Keratinocyte (primary cell): ENCODE results near the gene NIN. TPM values are rescaled to one million over a fixed set of nuclear protein-coding genes. Genes with fewer than 3 reads are reported as not detected.

ENCODE experiments used
- DNase-seq: peaks from one replicate; pipeline ENCODE4 v3.0.0-alpha.2; 2011; ENCODE audit warnings: low read depth, missing footprints, low spot score
- FAIRE-seq: peaks from 2 replicates; lab custom pipeline; 2011; peaks lifted over from hg19 to GRCh38; lab: Jason Lieb, UNC
- H2AFZ ChIP-seq: 2 replicates; pipeline ENCODE4 v1.6.0; 2012; ENCODE audit warnings: low read length, control low read depth, inconsistent platforms; ENCODE audit not compliant: control insufficient read depth
- H3K27ac ChIP-seq: 2 replicates; pipeline ENCODE4 v1.5.1; 2011; ENCODE audit warnings: low read length; ENCODE audit not compliant: control insufficient read depth, insufficient read depth
- H3K27me3 ChIP-seq: 3 replicates; pipeline ENCODE4 v1.6.0; 2011; ENCODE audit warnings: low read length; ENCODE audit not compliant: control insufficient read depth, insufficient read depth; ENCODE audit errors: extremely low read depth
- H3K36me3 ChIP-seq, 2 experiments: 2 replicates in 1 of 2; 3 replicates in 1 of 2; pipeline ENCODE4 v1.5.1; 2011; ENCODE audit warnings: low read length in 2 of 2, mild to moderate bottlenecking in 1 of 2; ENCODE audit not compliant: control insufficient read depth in 2 of 2, insufficient read depth in 2 of 2; ENCODE audit errors: extremely low read depth in 1 of 2
- H3K4me1 ChIP-seq: 3 replicates; pipeline ENCODE4 v1.5.1; 2011; ENCODE audit warnings: low read length; ENCODE audit not compliant: control insufficient read depth, insufficient read depth; ENCODE audit errors: extremely low read depth
- H3K4me2 ChIP-seq: 3 replicates; pipeline ENCODE4 v1.6.0; 2011; ENCODE audit warnings: low read depth, low read length; ENCODE audit not compliant: control insufficient read depth, insufficient read depth; ENCODE audit errors: extremely low read depth
- H3K4me3 ChIP-seq, 3 experiments: fragments of 200-600 bp in 1 of 3; sonication (generic) in 1 of 3; 2 replicates in 2 of 3; 3 replicates in 1 of 3; pipeline ENCODE4 v1.5.1; 2011 to 2016; ENCODE audit warnings: low read length in 3 of 3, mild to moderate bottlenecking in 3 of 3, control low read depth in 2 of 3, inconsistent platforms in 1 of 3, low read depth in 1 of 3, mixed read lengths in 1 of 3, mixed run types in 1 of 3, moderate library complexity in 1 of 3; ENCODE audit not compliant: control insufficient read depth in 2 of 3, insufficient read depth in 2 of 3; ENCODE audit errors: extremely low read depth in 1 of 3
- H3K79me2 ChIP-seq: 2 replicates; pipeline ENCODE4 v1.6.0; 2012; ENCODE audit warnings: low read length; ENCODE audit not compliant: control insufficient read depth, insufficient read depth
- H3K9ac ChIP-seq: 3 replicates; pipeline ENCODE4 v1.6.0; 2011; ENCODE audit warnings: low read length; ENCODE audit not compliant: control insufficient read depth, insufficient read depth; ENCODE audit errors: extremely low read depth
- H3K9me1 ChIP-seq: 3 replicates; pipeline ENCODE4 v1.6.0; 2011; ENCODE audit warnings: low read length; ENCODE audit not compliant: control insufficient read depth, insufficient read depth; ENCODE audit errors: extremely low read depth
- H3K9me3 ChIP-seq: 2 replicates; pipeline ENCODE4 v1.5.1; 2012; ENCODE audit warnings: low read depth, low read length; ENCODE audit not compliant: control insufficient read depth
- H4K20me1 ChIP-seq: 3 replicates; pipeline ENCODE4 v1.6.0; 2011; ENCODE audit warnings: low read length; ENCODE audit not compliant: control insufficient read depth, insufficient read depth; ENCODE audit errors: extremely low read depth
- CTCF ChIP-seq, 3 experiments: IDR thresholded peaks in 1 of 3; conservative IDR thresholded peaks in 1 of 3; optimal IDR thresholded peaks in 1 of 3; 2 replicates in 2 of 3; 3 replicates in 1 of 3; pipeline versions ENCODE3 to v1.5.1; 2011; ENCODE audit warnings: low read length in 3 of 3, mild to moderate bottlenecking in 3 of 3, moderate library complexity in 2 of 3, control low read depth in 1 of 3, inconsistent platforms in 1 of 3; ENCODE audit not compliant: insufficient read depth in 2 of 3; ENCODE audit errors: extremely low read depth in 1 of 3
- EZH2 ChIP-seq: IDR thresholded peaks from one replicate; pipeline ENCODE4 v1.6.1; 2012; ENCODE audit warnings: inconsistent platforms, mild to moderate bottlenecking, low read length, moderate library complexity
- dilution Hi-C: fragments of 300-500 bp; cut with MboI; formaldehyde crosslinking; loops from one replicate; pipeline ENCODE4 v1.7.0; 2020; ENCODE audit warnings: low sequenced_read_pairs; ENCODE audit not compliant: extremely low pct_ligation_motif_present
- polyA plus RNA-seq, 5 experiments: library from polyadenylated mRNA; depleted of rRNA in 3 of 5; stranded (reverse) in 3 of 5; stranded (forward) in 1 of 5; unstranded in 1 of 5; fragments of >200 nt; gene quantifications; 1 replicate in 1 of 5; 2 replicates in 3 of 5; 3 replicates in 1 of 5; pipeline versions ENCODE4 v1.2.1 to v1.2.3, GENCODE V29; 2011 to 2012; ENCODE audit warnings: missing spikeins in 2 of 5, low read depth in 1 of 5, low replicate concordance in 1 of 5

NIN gene
- polyA plus RNA-seq, 1 donor (not counting 4 experiments of a cell fraction or from before 2014, with no cell fraction given) = 15.2 TPM

- Histone ChIP-seq H3K9ac (no peak overlapping the region), H3K79me2 (no peaks in the 10 kb centered on the region), H4K20me1 (no peaks in the 10 kb centered on the region), H3K27me3 (no peaks in the 10 kb centered on the region), H3K9me3 (no peaks in the 10 kb centered on the region), H3K4me1 (peaks cover 27% of the 10 kb centered on the region), H3K9me1 (no peaks in the 10 kb centered on the region), H3K4me3 (no peak overlapping the region), H2AFZ (no peak overlapping the region), H3K36me3 (peaks cover 0 to 16% of the 10 kb centered on the region in 2 experiments), H3K27ac (no peak overlapping the region), H3K4me2 (no peak overlapping the region)
- FAIRE-seq (no peak), DNase-seq (no peak)
- TF ChIP-seq EZH2 (no peak), CTCF (optimal IDR thresholded peaks at IDR 0.05 in 1 of 3, IDR thresholded peaks at IDR 0.05 in 1 of 3, conservative IDR thresholded peaks at IDR 0.05 in 1 of 3; ENCODE audit: extremely low read depth in 1 of 3, insufficient read depth in 2 of 3, low read length in 3 of 3) (no peak)
- dilution Hi-C loops = no loop called here
Observed at GRCh38 chr14:50772412-50772811, 58.5 kb downstream of the NIN start.

GRCh38 chr14:50770586-50770985, 60.4 kb downstream of the NIN start:
- DNase-seq (no peak), FAIRE-seq (no peak)
- Histone ChIP-seq H3K79me2 (no peaks in the 10 kb centered on the region), H3K4me1 (peaks cover 22% of the 10 kb centered on the region), H2AFZ (no peak overlapping the region), H3K9me1 (no peaks in the 10 kb centered on the region), H4K20me1 (no peaks in the 10 kb centered on the region), H3K4me2 (no peak overlapping the region), H3K9me3 (no peaks in the 10 kb centered on the region), H3K9ac (no peak overlapping the region), H3K4me3 (no peak overlapping the region), H3K27ac (no peak overlapping the region), H3K36me3 (peaks cover 8 to 15% of the 10 kb centered on the region in 2 experiments), H3K27me3 (no peaks in the 10 kb centered on the region)
- dilution Hi-C loops = no loop called here
- no peak for TF ChIP-seq CTCF (optimal IDR thresholded peaks at IDR 0.05 in 1 of 3, IDR thresholded peaks at IDR 0.05 in 1 of 3, conservative IDR thresholded peaks at IDR 0.05 in 1 of 3; ENCODE audit: extremely low read depth in 1 of 3, insufficient read depth in 2 of 3, low read length in 3 of 3)
- TF ChIP-seq EZH2 = no peak
